GM18861 (cell line): Measurements from ENCODE around the gene PPIH.
A peak's percentile ranks its signal among the peaks of the same experiment; 100 is the strongest.
"Not testable (repeated sequence)": the region's sequence is repeated elsewhere in the genome, so short reads cannot be mapped to it uniquely, and the experiment has no call there.

Experiments used
- ATAC-seq: cut with Tn5 transposase; IDR thresholded peaks from one replicate; pipeline ENCODE4 v1.9.1; 2021; ENCODE audit not compliant: unreplicated experiment

The PPIH gene

GRCh38 chr1:42681741-42682483, 23.7 kb downstream of the PPIH start, which contains the start of gene YBX1:
YBX1 (plus strand) TSS chr1:42682418; CDS start chr1:42682566, 148 bp downstream.
- peak; percentile 87 for ATAC-seq

- not testable (repeated sequence) for ATAC-seq
Observed at GRCh38 chr1:42682484-42682738, 24.2 kb downstream of the PPIH start.

- peak; percentile 26 for ATAC-seq
Observed at GRCh38 chr1:42682739-42683531, 24.7 kb downstream of the PPIH start.

- no peak for ATAC-seq
Observed at GRCh38 chr1:42684139-42684538, 25.9 kb downstream of the PPIH start.

GRCh38 chr1:42686418-42686817, 28.2 kb downstream of the PPIH start:
- no peak for ATAC-seq

GRCh38 chr1:42689912-42690311, 31.7 kb downstream of the PPIH start:
- no peak for ATAC-seq

GRCh38 chr1:42690477-42691156, 32.4 kb downstream of the PPIH start:
- ATAC-seq = no peak

GRCh38 chr1:42691157-42691498, 32.9 kb downstream of the PPIH start:
- no peak for ATAC-seq

GRCh38 chr1:42692461-42692860, 34.2 kb downstream of the PPIH start:
- ATAC-seq = no peak

- no peak for ATAC-seq
Observed at GRCh38 chr1:42692911-42693310, 34.7 kb downstream of the PPIH start.

- no peak for ATAC-seq
Observed at GRCh38 chr1:42698081-42698813, 40.0 kb downstream of the PPIH start.

GRCh38 chr1:42700006-42700405, 41.8 kb downstream of the PPIH start:
- ATAC-seq = no peak

GRCh38 chr1:42703888-42704464, 45.8 kb downstream of the PPIH start:
- no peak for ATAC-seq

- not testable (repeated sequence) for ATAC-seq
Observed at GRCh38 chr1:42712808-42713207, 54.6 kb downstream of the PPIH start.

GRCh38 chr1:42713293-42713692, 55.1 kb downstream of the PPIH start:
- no peak for ATAC-seq

- ATAC-seq = not testable (repeated sequence)
Observed at GRCh38 chr1:42714441-42714840, 56.2 kb downstream of the PPIH start.

GRCh38 chr1:42720868-42721267, 62.6 kb downstream of the PPIH start:
- no peak for ATAC-seq

GRCh38 chr1:42721926-42722325, 63.7 kb downstream of the PPIH start:
- ATAC-seq = no peak

- not testable (repeated sequence) for ATAC-seq
Observed at GRCh38 chr1:42722403-42722802, 64.2 kb downstream of the PPIH start.

- ATAC-seq = no peak
Observed at GRCh38 chr1:42723511-42723910, 65.3 kb downstream of the PPIH start.

GRCh38 chr1:42725820-42726219, 67.6 kb downstream of the PPIH start:
- ATAC-seq = not testable (repeated sequence)
